Measurements from ENCODE around the gene WDR7. TPM values are rescaled to one million over a fixed set of nuclear protein-coding genes. Genes with fewer than 3 reads are reported as not detected.

WDR7 gene
- total RNA-seq, 1 donor from 2014 or later, result 16.9 TPM

GRCh38 chr18:56977309-56977708 is 326.1 kb downstream of the WDR7 start:
- no peak overlapping the region for H3K4me3 Mint-ChIP-seq
- H3K9me3 Mint-ChIP-seq, result no peaks in the 10 kb centered on the region
- H3K27me3 Mint-ChIP-seq, result peaks cover 20% of the 10 kb centered on the region
- TF ChIP-seq CTCF (conservative IDR thresholded peaks at IDR 0.05), result no peak
- H3K36me3 Mint-ChIP-seq, result no peaks in the 10 kb centered on the region
- no peak for DNase-seq (ENCODE audit: extremely low spot score, unreplicated experiment)
- H3K27ac Mint-ChIP-seq, result no peak overlapping the region
- H3K4me1 Mint-ChIP-seq (ENCODE audit: unreplicated experiment), result peaks cover under 1% of the 10 kb centered on the region

GRCh38 chr18:56977771-56978170 is 326.6 kb downstream of the WDR7 start:
- Mint-ChIP-seq H3K4me1 (ENCODE audit: unreplicated experiment) (no peaks in the 10 kb centered on the region), H3K36me3 (no peaks in the 10 kb centered on the region), H3K9me3 (no peaks in the 10 kb centered on the region), H3K27ac (no peak overlapping the region), H3K4me3 (no peak overlapping the region), H3K27me3 (peaks cover 18% of the 10 kb centered on the region)
- TF ChIP-seq CTCF (conservative IDR thresholded peaks at IDR 0.05), result no peak
- no peak for DNase-seq (ENCODE audit: extremely low spot score, unreplicated experiment)

DNA sequence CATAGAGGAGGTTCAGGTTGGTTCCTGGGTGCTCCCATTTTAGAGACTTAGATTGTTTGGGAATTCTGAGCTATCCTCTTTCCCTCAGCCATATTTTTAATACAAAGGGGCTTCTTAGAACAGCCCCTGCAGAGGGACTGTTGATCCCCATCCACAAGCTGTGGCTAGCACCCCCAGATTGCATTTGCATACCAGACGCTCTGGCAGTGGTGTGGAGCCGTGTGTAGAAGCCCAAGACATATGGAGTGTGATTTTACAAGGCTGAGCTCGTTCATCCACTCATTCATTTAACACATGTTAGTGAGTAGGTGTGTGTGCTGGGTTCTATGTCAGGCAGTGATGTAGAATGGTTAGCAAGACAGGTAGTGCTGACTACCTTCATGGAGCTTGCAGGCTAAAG is 329.0 kb downstream of the WDR7 start:
- Mint-ChIP-seq H3K4me1 (ENCODE audit: unreplicated experiment) (no peaks in the 10 kb centered on the region), H3K36me3 (no peaks in the 10 kb centered on the region), H3K27ac (no peak overlapping the region), H3K27me3 (peaks cover 18% of the 10 kb centered on the region), H3K4me3 (no peak overlapping the region), H3K9me3 (no peaks in the 10 kb centered on the region)
- no peak for DNase-seq (ENCODE audit: extremely low spot score, unreplicated experiment)
- TF ChIP-seq CTCF (conservative IDR thresholded peaks at IDR 0.05), result no peak

DNA sequence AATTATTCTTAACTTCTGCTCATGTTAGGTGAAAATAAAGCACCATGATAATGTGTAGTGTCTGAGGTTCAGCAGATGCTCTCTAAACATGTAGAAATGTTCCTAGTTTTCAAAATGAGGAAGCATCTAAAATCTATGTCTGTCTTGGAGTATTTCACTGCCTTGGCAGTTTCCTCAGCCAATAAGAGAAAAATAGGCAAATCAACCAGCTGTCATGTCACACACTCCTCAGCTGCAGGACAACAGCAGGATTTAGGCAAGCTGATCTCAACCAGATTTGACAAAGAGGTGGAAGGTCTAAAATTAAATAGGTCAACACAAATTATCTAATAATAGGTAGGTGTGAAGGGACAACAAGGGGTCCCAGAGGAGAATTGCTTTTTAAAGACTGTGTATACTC is 331.6 kb downstream of the WDR7 start:
- no peak for TF ChIP-seq CTCF (conservative IDR thresholded peaks at IDR 0.05)
- H3K9me3 Mint-ChIP-seq, result no peaks in the 10 kb centered on the region
- no peaks in the 10 kb centered on the region for H3K36me3 Mint-ChIP-seq
- no peak for DNase-seq (ENCODE audit: extremely low spot score, unreplicated experiment)
- no peaks in the 10 kb centered on the region for H3K4me1 Mint-ChIP-seq (ENCODE audit: unreplicated experiment)
- no peak overlapping the region for H3K27ac Mint-ChIP-seq
- H3K27me3 Mint-ChIP-seq, result peaks cover 20% of the 10 kb centered on the region
- H3K4me3 Mint-ChIP-seq, result no peak overlapping the region

GRCh38 chr18:56983275-56983992 is 332.3 kb downstream of the WDR7 start:
- DNase-seq (ENCODE audit: extremely low spot score, unreplicated experiment), result no peak
- H3K27ac Mint-ChIP-seq, result no peak overlapping the region
- no peaks in the 10 kb centered on the region for H3K36me3 Mint-ChIP-seq
- no peaks in the 10 kb centered on the region for H3K4me1 Mint-ChIP-seq (ENCODE audit: unreplicated experiment)
- TF ChIP-seq CTCF (conservative IDR thresholded peaks at IDR 0.05), result no peak
- H3K4me3 Mint-ChIP-seq, result no peak overlapping the region
- peaks cover 15% of the 10 kb centered on the region for H3K27me3 Mint-ChIP-seq
- H3K9me3 Mint-ChIP-seq, result no peaks in the 10 kb centered on the region
